ENCODE results near the gene PLEKHJ1.
"Not testable (repeated sequence)": the region's sequence is repeated elsewhere in the genome, so short reads cannot be mapped to it uniquely, and the experiment has no call there.

Gene PLEKHJ1, protein sequence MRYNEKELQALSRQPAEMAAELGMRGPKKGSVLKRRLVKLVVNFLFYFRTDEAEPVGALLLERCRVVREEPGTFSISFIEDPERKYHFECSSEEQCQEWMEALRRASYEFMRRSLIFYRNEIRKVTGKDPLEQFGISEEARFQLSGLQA

DNA sequence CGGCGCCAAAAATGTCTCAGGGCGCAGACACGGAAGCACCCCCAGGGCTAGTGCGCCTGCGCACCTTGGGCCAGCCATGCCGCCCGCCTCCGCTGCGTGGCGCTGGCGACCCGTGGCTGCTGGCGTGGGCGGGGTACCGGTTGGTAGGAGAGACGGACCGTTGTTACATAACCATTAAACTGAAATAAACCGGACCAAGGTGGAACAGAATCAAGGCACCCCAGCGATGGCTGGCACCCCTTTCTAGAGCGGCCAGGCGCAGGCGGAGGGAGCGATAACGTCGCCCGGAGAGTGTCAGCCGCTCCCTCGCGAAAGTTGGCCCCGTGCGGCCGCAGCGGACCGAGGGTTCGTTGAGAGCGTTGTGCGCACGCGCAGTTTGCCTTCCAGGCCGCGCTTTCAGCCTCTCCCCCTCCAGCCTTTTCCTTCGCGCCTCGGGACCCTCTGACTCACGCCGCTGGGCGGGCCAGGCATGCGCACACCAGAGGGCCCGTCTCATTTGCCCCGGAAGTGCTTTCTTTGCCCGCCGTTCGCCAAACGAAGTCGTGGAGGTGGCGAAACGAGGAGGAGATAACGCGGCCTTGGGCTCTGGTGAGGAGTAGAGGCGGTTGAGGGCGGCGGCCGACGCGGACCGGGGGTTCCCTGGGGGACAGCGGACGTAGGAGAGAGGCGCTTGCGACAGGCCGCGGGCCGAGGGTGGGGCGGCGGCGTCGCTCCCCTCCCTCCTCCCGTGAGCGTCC is at the start of gene PLEKHJ1, which contains the start of gene SF3A2:
Gene PLEKHJ1, minus strand, starts transcription at position 16 of the 737 bp plus-strand sequence. CDS start 81 bp downstream, outside the sequence.
Gene SF3A2, plus strand, starts transcription at position 511 of the 737 bp plus-strand sequence. CDS start 6,595 bp downstream, outside the sequence.
- TF ChIP-seq CTCF (conservative IDR thresholded peaks at IDR 0.05) = peak; percentile 100
- no peak; the same call in 1 of the 2 replicates for TF ChIP-seq ZFX (IDR thresholded peaks at IDR 0.05)
- peak within 1 kb of the TSS; percentile 95 for H3K27ac ChIP-seq

DNA sequence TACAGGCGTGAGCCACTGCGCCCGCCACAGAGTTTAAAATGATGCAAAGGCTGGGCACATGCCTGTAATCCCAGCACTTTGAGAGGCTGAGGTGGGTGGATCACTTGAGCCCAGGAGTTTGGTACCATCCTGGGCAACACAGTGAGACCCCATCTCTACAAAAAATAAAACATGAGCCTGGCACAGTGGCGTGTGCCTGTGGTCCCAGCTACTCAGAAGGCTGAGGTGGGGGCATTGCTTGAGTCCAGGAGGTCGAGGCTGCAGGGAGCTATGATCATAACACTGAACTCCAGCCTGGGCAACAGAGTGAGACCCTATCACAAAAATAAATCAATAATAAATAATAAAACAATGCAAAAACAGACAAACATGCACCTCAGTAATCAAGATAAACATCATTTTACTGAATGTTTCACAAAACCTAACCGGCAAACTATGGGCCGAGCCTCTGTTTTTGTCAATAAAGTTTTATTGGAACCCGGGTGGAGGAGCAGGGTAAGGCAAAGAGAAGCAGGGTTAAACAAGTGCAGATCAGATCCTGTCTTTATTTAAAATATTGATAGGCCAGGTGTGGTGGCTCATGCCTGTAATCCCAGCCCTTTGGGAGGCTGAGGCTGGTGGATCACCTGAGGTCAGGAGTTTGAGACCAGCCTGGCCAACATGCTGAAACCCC is 47.8 kb upstream of the PLEKHJ1 start:
- no peak overlapping the region for H3K27ac ChIP-seq
- no peak for TF ChIP-seq ZFX (IDR thresholded peaks at IDR 0.05)
- no peak for TF ChIP-seq CTCF (conservative IDR thresholded peaks at IDR 0.05)

DNA sequence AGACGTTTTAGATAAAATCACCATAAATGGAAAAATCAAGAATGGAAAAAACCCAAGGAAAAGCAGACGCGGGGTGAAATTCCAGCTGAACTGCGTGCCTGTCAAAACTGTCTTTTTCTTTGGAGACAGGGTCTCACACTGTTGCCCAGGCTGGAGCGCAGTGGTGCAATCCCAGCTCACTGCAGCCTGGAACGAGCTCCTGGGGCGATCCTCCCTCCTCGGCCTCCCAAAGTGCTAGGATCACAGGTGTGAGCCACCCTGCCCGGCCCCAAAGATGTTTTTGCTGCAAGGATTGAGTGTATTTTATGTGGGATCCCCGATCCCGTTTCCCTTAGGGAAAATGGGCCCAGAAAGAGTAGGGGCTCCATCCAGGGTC is 46.7 kb upstream of the PLEKHJ1 start:
- TF ChIP-seq CTCF (conservative IDR thresholded peaks at IDR 0.05) (no peak), ZFX (IDR thresholded peaks at IDR 0.05) (no peak)
- no peak overlapping the region for H3K27ac ChIP-seq

DNA sequence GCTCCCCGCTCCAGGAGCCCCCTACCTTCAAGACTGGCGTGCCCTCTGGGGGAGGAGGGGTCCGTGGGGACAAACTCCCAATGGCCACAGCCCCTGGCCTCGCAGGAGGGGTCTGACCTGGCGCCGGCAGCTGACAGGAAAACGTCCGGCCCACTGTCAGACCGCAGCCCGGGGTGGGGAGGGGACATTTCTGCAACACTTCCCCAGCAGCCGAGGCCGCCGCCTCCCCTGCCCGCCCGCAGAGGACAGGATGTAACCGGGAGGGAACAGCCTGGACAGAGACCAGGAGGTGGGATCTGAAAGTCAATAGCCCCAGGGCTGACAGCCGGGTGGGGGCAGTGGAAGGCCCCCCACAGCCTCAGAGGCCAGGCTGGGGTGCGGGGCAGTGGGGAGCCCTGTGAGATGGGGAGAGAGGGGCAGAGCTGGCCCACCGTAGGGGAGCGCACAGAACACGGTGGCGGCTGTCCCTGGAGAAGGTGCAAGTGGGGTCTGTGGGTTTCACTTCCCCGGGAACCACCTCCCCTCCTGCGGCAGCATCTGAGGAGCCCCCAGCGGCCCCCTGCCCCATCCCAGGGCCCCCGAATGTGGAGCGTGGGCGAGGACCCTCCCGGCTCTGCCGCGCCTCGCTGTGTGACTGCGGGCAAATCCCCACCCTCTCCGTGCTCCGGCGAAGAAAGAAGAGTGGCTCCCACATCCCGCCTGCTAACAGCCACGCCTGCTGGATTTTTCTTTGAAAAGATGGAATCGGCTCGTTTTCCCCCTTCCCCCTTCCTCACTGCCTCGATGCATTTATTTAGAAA is 46.1 kb upstream of the PLEKHJ1 start, which contains the start of gene PEAK3:
Gene PEAK3, minus strand, starts transcription at position 114 of the 800 bp plus-strand sequence. CDS start 1,244 bp downstream, outside the sequence.
- no peak within 1 kb of the TSS for H3K27ac ChIP-seq
- TF ChIP-seq CTCF (conservative IDR thresholded peaks at IDR 0.05) = no peak

DNA sequence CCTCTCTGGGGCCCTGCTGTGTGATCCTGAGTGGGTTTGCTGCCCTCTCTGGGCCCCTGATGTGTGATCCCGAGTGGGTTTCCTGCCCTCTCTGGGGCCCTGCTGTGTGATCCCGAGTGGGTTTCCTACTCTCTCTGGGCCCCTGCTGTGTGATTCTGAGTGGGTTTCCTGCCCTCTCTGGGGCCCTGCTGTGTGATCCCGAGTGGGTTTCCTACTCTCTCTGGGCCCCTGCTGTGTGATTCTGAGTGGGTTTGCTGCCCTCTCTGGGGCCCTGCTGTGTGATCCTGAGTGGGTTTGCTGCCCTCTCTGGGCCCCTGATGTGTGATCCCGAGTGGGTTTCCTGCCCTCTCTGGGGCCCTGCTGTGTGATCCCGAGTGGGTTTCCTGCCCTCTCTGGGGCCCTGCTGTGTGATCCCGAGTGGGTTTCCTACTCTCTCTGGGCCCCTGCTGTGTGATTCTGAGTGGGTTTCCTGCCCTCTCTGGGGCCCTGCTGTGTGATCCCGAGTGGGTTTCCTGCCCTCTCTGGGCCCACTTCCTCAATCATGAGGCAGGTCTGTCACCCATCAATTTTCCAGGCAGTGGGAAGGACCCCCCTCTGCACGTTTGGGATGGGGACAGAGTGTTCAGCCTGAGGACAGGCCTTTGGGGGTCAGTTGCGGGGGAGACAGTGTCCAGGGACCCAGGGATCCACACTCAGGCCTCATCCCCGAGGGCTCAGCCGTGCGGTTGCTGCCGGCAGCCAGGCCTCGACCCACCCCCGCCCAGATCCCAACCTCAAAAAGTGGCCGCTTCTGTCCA is 45.3 kb upstream of the PLEKHJ1 start:
- not testable (repeated sequence) for H3K27ac ChIP-seq

DNA sequence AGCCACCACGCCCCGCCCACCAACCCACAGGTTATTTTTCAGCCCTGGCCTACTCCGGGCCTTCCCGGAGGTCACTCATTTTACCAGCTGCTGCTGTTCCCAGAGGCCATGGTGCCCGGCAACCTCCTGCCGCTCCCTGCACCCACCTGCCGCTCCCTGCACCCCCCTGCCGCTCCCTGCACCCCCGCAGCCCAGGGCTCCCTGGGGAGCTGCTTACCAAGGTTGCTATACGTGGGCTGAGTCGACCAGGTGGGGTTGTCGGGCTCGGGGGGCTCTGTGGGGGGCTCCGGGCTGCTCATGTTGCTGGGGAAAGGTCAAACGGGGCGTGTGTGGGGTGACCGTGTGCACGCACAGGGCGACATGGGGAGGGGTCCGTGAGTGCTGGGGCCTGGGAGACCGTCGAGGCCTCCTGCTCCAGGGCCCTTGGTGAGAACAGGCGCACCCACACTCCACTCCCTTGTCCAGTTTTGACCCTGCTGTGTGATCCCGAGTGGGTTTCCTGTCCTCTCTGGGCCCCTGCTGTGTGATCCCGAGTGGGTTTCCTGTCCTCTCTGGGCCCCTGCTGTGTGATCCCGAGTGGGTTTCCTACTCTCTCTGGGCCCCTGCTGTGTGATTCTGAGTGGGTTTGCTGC is 44.6 kb upstream of the PLEKHJ1 start:
- TF ChIP-seq CTCF (conservative IDR thresholded peaks at IDR 0.05) = no peak
- TF ChIP-seq ZFX (IDR thresholded peaks at IDR 0.05) = no peak
- H3K27ac ChIP-seq = no peak overlapping the region

All from C4-2B (cell line).